HG03520 (cell line): ENCODE results near the gene ALS2CL.

Experiments used
- ATAC-seq: cut with Tn5 transposase; IDR thresholded peaks from one replicate; pipeline ENCODE4 v1.9.1; 2021; ENCODE audit warnings: mild to moderate bottlenecking, moderate library complexity; ENCODE audit not compliant: unreplicated experiment

Gene ALS2CL

GRCh38 chr3:46680298-46680826 lies 13.1 kb downstream of the ALS2CL start:
- ATAC-seq: no peak

GRCh38 chr3:46679681-46680080 lies 13.8 kb downstream of the ALS2CL start:
- no peak for ATAC-seq

DNA sequence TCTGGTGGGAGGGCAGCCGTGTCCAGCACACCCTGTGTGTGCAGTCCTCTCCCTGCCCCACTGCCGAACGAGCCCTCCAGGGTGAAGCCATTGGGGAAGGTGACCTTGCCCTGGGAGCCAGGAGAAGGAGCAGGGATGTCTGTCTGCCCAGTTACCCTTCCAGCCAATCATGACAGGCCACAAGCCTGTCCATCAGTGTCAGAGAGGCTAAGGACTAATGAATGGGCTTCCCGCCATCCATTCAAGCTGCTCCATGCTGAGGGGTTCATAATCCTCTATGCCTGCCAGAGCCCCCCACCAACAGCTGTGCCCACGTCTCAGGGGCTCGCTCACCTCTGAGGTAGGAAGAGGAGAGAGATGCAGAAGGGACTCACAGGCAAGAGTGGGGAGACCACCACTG lies 15.2 kb downstream of the ALS2CL start:
- no peak for ATAC-seq

- ATAC-seq: no peak
Observed at GRCh38 chr3:46677411-46677726, 16.1 kb downstream of the ALS2CL start.

GRCh38 chr3:46676601-46677410 lies 16.7 kb downstream of the ALS2CL start:
- ATAC-seq: no peak

- ATAC-seq: no peak
Observed at GRCh38 chr3:46675843-46676567, 17.5 kb downstream of the ALS2CL start.

DNA sequence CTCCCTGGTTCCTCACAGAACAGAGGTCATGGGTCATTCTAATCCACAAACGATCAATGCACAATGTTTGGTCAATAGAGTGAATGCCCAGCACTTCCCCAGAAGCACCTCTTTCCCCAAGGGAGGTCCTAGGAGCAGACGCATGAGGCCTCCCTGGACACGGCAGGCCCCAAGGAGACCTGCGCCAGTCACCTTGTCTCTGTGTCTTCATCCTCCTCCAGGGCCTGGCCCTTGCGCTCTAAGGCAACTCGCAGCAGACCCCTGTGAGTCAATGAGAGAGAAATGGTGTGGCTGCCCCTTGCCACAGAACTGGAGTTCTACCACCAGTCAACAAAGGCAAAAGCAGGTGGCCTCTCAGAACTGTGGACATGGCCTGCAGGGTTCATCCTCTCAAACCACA lies 18.1 kb downstream of the ALS2CL start:
- ATAC-seq: no peak

GRCh38 chr3:46674031-46674845 lies 19.2 kb downstream of the ALS2CL start:
- ATAC-seq: no peak

DNA sequence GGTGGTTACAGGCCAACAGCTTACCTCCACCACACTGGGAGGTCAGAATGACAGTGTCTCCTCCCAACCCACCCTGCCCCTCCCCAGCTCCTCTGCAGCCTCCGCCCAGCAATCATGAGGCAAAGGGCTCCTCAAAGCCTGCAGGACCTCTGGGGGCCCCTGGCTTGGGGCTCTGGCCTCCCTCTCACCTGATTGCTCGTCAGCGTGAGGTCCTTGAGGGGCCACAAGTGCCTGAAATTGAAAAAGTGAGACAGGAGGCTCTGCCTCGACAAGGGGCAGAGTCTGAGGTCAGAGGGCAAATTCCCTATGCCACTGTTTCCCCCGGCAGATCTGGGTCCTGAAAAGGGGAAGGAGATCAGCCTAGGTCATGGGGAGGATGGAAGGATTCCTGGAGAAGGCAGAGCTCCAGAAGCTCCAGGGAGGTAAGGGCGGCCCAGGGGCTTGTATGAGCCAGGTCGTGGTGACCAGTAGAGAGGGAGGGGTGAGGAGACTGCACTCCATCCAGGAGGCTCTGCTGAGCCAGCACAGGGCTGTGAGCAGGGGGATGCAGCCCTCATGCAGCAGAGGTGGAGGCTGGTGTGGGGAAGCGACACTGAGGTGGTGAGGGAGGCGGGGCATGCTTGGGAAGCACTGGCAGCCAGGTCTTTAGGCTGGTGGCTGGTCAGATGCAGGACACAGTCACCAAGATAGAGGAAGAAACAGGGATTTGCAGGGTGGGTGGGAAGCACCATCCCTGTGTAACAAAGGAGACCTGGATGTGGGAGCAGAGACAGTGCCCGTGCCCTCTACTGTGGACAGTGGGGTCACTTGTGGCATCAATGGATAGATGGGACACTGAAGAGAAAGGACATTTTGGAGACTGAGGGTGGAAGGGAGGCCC lies 20.1 kb downstream of the ALS2CL start:
- ATAC-seq: no peak

- no peak for ATAC-seq
Observed at GRCh38 chr3:46672349-46672695, 21.2 kb downstream of the ALS2CL start.

GRCh38 chr3:46671541-46672348 lies 21.7 kb downstream of the ALS2CL start:
- no peak for ATAC-seq

DNA sequence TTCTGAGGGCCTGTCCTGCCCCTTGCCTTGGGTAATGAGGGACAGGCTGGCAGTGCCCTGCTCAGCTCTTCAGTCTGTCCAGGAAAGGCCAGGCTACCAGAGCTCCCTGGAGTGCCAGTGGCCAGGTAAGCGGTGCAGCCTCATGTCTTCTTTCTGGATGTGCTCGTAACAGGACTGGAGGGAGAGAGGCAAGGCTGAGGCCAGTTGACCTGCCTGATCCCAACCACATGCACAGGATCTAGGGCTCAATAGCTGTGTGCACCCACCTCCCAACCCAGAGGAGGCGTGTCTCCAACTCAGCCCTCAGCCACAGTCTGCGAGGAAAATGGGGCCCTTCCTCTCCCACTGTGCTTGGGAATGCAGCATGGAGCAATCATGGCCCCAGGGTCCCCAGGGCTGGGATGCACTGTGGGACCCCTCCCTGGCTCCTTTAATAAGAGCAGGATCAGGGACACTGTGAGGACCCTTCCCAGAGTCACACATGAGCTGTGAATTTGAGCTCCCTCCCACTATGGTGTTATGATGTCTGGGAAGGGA lies 22.5 kb downstream of the ALS2CL start:
- no peak for ATAC-seq

DNA sequence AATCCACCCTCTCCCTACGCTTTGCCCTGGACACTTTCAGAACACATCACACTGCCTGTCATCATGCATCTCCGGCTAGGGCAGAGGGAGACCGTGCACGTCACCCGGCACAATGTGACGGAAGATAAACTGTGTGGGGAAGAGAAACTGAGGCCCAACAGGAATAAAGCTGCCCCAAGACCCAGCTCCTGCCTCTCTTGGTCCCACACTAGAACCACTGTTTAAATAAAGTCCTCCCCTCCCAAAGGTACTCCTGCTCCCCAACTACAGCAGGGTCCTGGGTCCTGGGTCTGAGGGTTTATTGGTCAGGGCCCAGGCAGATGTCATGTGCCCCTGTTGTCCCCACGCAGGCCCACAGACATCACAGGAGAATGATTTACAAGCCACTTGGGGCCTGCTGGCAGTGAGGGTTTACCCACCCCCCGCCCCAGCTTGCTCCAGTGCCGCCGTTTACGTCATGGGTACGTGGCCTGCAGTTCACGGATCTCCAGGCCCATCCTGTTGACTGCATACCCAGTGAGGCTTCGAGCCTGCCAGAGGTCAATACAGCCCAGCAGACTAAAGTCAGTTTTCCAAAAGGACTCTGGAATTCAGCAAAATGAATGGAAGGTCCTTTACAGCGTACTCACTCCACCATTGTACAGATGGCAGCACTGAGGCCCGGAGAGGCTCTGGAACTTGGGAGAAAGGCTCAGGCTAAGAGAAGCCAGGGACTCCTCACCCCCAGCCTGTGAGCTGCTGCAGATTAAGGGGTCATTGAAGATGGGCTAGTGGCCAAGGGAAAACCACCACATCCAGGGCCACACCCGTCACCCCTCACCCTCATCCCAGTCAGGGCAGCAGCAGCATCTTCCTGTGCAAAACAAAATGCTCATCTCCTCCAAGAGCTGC lies 23.2 kb downstream of the ALS2CL start:
- no peak for ATAC-seq

GRCh38 chr3:46669191-46669999 lies 24.1 kb downstream of the ALS2CL start:
- ATAC-seq: no peak

- ATAC-seq: no peak
Observed at GRCh38 chr3:46668591-46668990, 24.9 kb downstream of the ALS2CL start.

DNA sequence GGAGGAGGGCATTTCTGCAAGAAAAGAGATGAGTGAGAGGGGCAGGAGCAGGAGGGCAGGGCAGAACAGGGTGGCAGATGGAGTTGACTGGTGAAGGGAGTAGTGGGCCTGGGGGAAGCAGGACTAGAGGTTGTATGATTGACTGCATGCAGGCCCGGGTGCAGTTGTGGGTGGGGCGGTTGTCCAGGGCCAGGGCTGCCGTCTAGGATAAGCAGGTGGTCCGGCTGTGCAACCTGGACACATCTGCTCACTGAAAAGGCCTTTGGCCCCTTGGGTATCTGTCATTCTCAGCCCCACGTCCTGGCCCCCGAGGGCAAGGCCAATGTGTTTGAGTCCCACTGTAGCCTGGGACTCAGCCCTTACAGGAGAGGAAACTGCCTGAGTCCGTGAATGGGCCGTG lies 25.4 kb downstream of the ALS2CL start:
- no peak for ATAC-seq

DNA sequence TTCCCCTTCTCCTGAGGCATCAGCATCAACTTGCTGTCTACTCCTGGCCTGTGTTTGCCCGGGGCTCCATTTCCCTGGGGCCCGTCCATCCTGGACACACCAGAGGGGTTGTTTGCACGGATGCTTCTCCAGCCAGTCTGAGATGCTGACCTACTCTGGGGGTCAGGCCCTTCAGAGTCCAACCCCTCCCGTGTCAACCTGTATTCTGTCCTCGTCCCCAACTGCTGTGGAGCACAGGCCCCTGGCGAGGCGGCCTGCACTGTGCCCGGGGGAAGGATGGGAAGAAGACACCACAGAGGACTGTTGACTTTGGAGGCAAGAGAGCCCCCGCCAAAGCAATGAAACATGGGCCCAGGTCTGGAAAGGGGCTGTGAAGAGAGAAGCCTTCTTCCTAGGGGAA lies 25.8 kb downstream of the ALS2CL start:
- no peak for ATAC-seq
